Pancreas (tissue), 10 donors: ENCODE results near the gene KIF23. TPM values are rescaled to one million over a fixed set of nuclear protein-coding genes. Genes with fewer than 3 reads are reported as not detected.

Experiments used
- ATAC-seq, 4 donors: fragments of 200-7000 bp; cut with Tn5 transposase; one replicate each; pipeline versions ENCODE4 v1.8.0 to v1.9.1; 2020; ENCODE audit warnings: mild to moderate bottlenecking in 4 of 4, moderate library complexity in 4 of 4
- DNase-seq, 6 donors: peaks; one replicate each; pipeline ENCODE4 v3.0.0-alpha.2; 2020
- FAIRE-seq: peaks from 2 replicates; lab custom pipeline; 2012; peaks lifted over from hg19 to GRCh38; lab: Jason Lieb, UNC
- H3K27ac ChIP-seq, 4 donors: fragments of 200-600 bp; sonication (generic); 1 replicate in 3 of 4; 2 replicates in 1 of 4; pipeline versions ENCODE4 v1.5.0 to v1.8.0; 2020
- H3K27me3 ChIP-seq, 4 donors: fragments of 200-600 bp; one replicate each; pipeline ENCODE4 v1.8.0; 2021
- H3K36me3 ChIP-seq, 3 donors: fragments of 200-600 bp; sonication (generic) in 1 of 3; one replicate each; pipeline versions ENCODE4 v1.5.0 to v1.8.0; 2020 to 2021
- H3K4me1 ChIP-seq, 3 donors: fragments of 200-600 bp; one replicate each; pipeline ENCODE4 v1.8.0; 2021
- H3K4me3 ChIP-seq, 4 donors: fragments of 200-600 bp; sonication (generic) in 2 of 4; one replicate each; pipeline versions ENCODE4 v1.5.0 to v1.8.0; 2020 to 2021
- H3K9me3 ChIP-seq, 4 donors: fragments of 200-600 bp; one replicate each; pipeline ENCODE4 v1.8.0; 2021
- WGBS, 2 donors: extraction: QIAGEN DNeasy Blood & Tissue Kit; methylation state at CpG; one replicate each; pipeline ENCODE4 v1.1.7; 2013; 5-methylcytosine and 5-hydroxymethylcytosine counted together
- intact Hi-C, 3 donors: fragments of 100-400 bp; cut with DNase I; formaldehyde crosslinking; loops; one replicate each; pipeline versions ENCODE4 v1.11.1 to v1.14.2; 2022
- polyA plus RNA-seq, 2 donors: library from polyadenylated mRNA; stranded (reverse); fragments of 200-250 nt; gene quantifications; one replicate each; pipeline ENCODE4 v1.2.3, GENCODE V29; 2013
- total RNA-seq, 6 donors: library from RNA; stranded (reverse); fragmentation: NEBNext Ultra II Directional in 4 of 6; extraction: Animal tissue kit (Norgen Biotek cat#: 25700) in 4 of 6; gene quantifications; one replicate each; pipeline versions ENCODE4 v1.2.1 to v1.2.4, GENCODE V29; 2021 to 2023
- TF ChIP-seq, protein P1 (sequence below), 4 donors: fragments of 200-600 bp; sonication (generic) in 3 of 4; IDR thresholded peaks; one replicate each; pipeline versions ENCODE4 v1.5.0 to v1.8.0; 2021; ENCODE audit warnings: antibody characterized with exemption in 4 of 4
- donor health status: healthy with polysubstance abuse.
- donor health status: DM: no; HTN: no; CAD: no; lungs with moderate emphysema.
- donor health status: DM: no; HTN: no; CAD: no.
- donor health status: control.
- donor health status: control.
- donor health status: Bipolar disorder and iron deficiency.
- donor health status: DM: yes; HTN: yes; CAD: no.
- donor health status: DM: no; HTN: no; CAD: no.
- donor health status: DM: no; HTN: no; CAD: no.
- donor health status: DM: yes; HTN: yes; CAD: no.

KIF23 gene
- total and polyA plus RNA-seq, 8 donors: 0.19 to 2.0 (median 0.88) TPM

- peaks cover 0 to 5% (median 0%) of the 10 kb centered on the region in 3 donors for H3K4me1 ChIP-seq
- DNase-seq (no peak), FAIRE-seq (no peak), ATAC-seq (peak; percentile 65 to 96 (median 84))
- H3K9me3 ChIP-seq: no peaks in the 10 kb centered on the region
- H3K36me3 ChIP-seq: no peaks in the 10 kb centered on the region
- peaks cover 0 to 23% (median 4%) of the 10 kb centered on the region in 4 donors for H3K27me3 ChIP-seq
- TF ChIP-seq, protein P1, sequence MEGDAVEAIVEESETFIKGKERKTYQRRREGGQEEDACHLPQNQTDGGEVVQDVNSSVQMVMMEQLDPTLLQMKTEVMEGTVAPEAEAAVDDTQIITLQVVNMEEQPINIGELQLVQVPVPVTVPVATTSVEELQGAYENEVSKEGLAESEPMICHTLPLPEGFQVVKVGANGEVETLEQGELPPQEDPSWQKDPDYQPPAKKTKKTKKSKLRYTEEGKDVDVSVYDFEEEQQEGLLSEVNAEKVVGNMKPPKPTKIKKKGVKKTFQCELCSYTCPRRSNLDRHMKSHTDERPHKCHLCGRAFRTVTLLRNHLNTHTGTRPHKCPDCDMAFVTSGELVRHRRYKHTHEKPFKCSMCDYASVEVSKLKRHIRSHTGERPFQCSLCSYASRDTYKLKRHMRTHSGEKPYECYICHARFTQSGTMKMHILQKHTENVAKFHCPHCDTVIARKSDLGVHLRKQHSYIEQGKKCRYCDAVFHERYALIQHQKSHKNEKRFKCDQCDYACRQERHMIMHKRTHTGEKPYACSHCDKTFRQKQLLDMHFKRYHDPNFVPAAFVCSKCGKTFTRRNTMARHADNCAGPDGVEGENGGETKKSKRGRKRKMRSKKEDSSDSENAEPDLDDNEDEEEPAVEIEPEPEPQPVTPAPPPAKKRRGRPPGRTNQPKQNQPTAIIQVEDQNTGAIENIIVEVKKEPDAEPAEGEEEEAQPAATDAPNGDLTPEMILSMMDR (IDR thresholded peaks at IDR 0.05): no peak
- 35 to 37% methylated on average over 1 of the region's 1 CpG for WGBS, 2 donors
- no peak overlapping the region for H3K27ac ChIP-seq
- no peak overlapping the region for H3K4me3 ChIP-seq
- intact Hi-C loops: no loop called here
Observed at GRCh38 chr15:69424748-69425413, 10.7 kb downstream of the KIF23 start.

DNA sequence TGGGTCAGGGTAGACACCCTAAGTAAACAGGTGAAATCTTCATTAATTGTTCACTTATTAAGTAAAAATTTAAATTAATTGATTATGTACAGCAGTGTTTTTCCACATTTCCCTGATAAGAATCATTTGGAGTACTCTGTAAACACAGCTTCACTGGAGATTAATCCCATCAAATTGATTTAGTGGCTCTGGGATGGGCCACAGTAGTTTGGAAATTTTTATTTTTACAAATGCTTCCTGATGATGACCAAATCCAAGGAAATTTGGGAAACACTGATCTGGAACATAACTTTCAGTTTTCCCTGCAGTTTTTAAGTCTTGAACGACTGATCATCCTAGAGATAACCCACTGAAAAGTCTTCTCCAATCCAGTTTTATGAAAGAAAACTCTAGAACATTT is 19.7 kb downstream of the KIF23 start:
- 91 to 93% methylated on average over 1 of the region's 1 CpG for WGBS, 2 donors
- no peaks in the 10 kb centered on the region for H3K4me1 ChIP-seq
- intact Hi-C loops: no loop called here
- no peak overlapping the region for H3K4me3 ChIP-seq
- DNase-seq (no peak), ATAC-seq (no peak), FAIRE-seq (no peak)
- TF ChIP-seq, protein P1 (IDR thresholded peaks at IDR 0.05): no peak
- H3K27ac ChIP-seq: no peak overlapping the region
- no peaks in the 10 kb centered on the region for H3K27me3 ChIP-seq
- H3K36me3 ChIP-seq: no peaks in the 10 kb centered on the region
- no peaks in the 10 kb centered on the region for H3K9me3 ChIP-seq

GRCh38 chr15:69434238-69434637 is 20.1 kb downstream of the KIF23 start:
- TF ChIP-seq, protein P1 (IDR thresholded peaks at IDR 0.05): no peak
- no peak overlapping the region for H3K27ac ChIP-seq
- no peaks in the 10 kb centered on the region for H3K9me3 ChIP-seq
- H3K36me3 ChIP-seq: no peaks in the 10 kb centered on the region
- no peak overlapping the region for H3K4me3 ChIP-seq
- H3K27me3 ChIP-seq: peaks cover 0 to 3% (median 0%) of the 10 kb centered on the region in 4 donors
- 95% methylated on average over 5 of the region's 5 CpGs for WGBS, 2 donors
- no peak for DNase-seq
- intact Hi-C loops: no loop called here
- no peak for FAIRE-seq
- no peaks in the 10 kb centered on the region for H3K4me1 ChIP-seq
- no peak for ATAC-seq

DNA sequence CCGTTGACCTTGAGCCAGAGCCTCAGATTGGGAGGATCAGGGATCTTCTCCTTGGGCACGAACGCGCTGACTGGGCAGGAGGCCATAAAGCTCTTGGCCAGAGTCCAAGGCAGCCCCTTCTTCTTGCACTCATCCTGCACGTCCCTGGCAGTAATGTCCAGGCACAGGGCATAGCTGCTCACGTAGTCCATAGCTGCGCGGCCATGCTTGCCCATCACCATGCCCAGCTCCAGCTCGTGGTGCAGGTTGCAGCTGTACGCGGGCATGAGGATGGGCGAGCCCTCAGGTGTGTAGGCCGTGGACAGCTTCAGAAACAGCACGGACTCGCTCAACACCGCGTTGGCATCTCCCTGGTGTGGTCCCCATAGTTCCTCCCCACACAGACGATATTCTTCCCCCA is 20.5 kb downstream of the KIF23 start:
- no peak for FAIRE-seq

More for the DNA sequence above, 20.5 kb downstream of the KIF23 start:
- 98% methylated on average over 18 of the region's 18 CpGs for WGBS, 2 donors
- ATAC-seq (no peak), DNase-seq (no peak)
- Histone ChIP-seq H3K27ac (no peak overlapping the region), H3K4me1 (no peaks in the 10 kb centered on the region), H3K4me3 (no peak overlapping the region), H3K36me3 (no peaks in the 10 kb centered on the region), H3K27me3 (peaks cover 0 to 5% (median 0%) of the 10 kb centered on the region in 4 donors), H3K9me3 (no peaks in the 10 kb centered on the region)
- TF ChIP-seq, protein P1 (IDR thresholded peaks at IDR 0.05): no peak
- intact Hi-C loops: no loop called here
